Activated B cell treated with CpG ODN at 0.5 μM for 24 hours (primary cell): Measurements from ENCODE around the gene ZNF584. TPM values are rescaled to one million over a fixed set of nuclear protein-coding genes. Genes with fewer than 3 reads are reported as not detected.

Experiments used
- ATAC-seq: fragments of 200-7000 bp; cut with Tn5 transposase; one replicate; pipeline ENCODE4 v1.10.0; 2021; ENCODE audit warnings: low read depth, mild to moderate bottlenecking, moderate library complexity
- CTCF ChIA-PET: fragments of 350-600 bp; sonication (Branson Sonifier 250); formaldehyde crosslinking; loops from one replicate; lab custom pipeline; 2021; ENCODE audit warnings: antibody characterized with exemption; lab: Charles Lee
- POLR2A ChIA-PET: fragments of 350-600 bp; sonication (Branson Sonifier 250); formaldehyde crosslinking; loops from one replicate; lab custom pipeline; 2021; ENCODE audit warnings: antibody characterized with exemption; lab: Charles Lee
- DNase-seq: peaks from one replicate; pipeline ENCODE4 v3.0.0; 2022
- H3K27ac Mint-ChIP-seq: one replicate; pipeline ENCODE4 v1.8.0; 2020; ENCODE audit warnings: mixed read lengths
- H3K27me3 Mint-ChIP-seq: one replicate; pipeline ENCODE4 v1.8.0; 2021; ENCODE audit warnings: mixed read lengths
- H3K36me3 Mint-ChIP-seq: one replicate; pipeline ENCODE4 v1.8.0; 2021; ENCODE audit warnings: low read depth, mixed read lengths
- H3K4me1 Mint-ChIP-seq: one replicate; pipeline ENCODE4 v1.8.0; 2021; ENCODE audit warnings: mixed read lengths
- H3K4me3 Mint-ChIP-seq: one replicate; pipeline ENCODE4 v1.8.0; 2020; ENCODE audit warnings: mild to moderate bottlenecking, mixed read lengths
- H3K9me3 Mint-ChIP-seq: one replicate; pipeline ENCODE4 v1.8.0; 2020; ENCODE audit warnings: mixed read lengths
- intact Hi-C: fragments of 100-400 bp; cut with micrococcal nuclease; formaldehyde crosslinking; loops from one replicate; pipeline ENCODE4 v1.15.1; 2024
- total RNA-seq: library from RNA; stranded (reverse); gene quantifications from 2 replicates; pipeline ENCODE4 v1.2.3, GENCODE V29; 2022
- TF ChIP-seq, protein P1 (sequence below): fragments of 200-600 bp; IDR thresholded peaks from one replicate; pipeline ENCODE4 v1.8.0; 2022; ENCODE audit warnings: antibody characterized with exemption, mild to moderate bottlenecking

ZNF584 gene
- total RNA-seq: 8.6 and 9.6 TPM in 2 replicates

DNA sequence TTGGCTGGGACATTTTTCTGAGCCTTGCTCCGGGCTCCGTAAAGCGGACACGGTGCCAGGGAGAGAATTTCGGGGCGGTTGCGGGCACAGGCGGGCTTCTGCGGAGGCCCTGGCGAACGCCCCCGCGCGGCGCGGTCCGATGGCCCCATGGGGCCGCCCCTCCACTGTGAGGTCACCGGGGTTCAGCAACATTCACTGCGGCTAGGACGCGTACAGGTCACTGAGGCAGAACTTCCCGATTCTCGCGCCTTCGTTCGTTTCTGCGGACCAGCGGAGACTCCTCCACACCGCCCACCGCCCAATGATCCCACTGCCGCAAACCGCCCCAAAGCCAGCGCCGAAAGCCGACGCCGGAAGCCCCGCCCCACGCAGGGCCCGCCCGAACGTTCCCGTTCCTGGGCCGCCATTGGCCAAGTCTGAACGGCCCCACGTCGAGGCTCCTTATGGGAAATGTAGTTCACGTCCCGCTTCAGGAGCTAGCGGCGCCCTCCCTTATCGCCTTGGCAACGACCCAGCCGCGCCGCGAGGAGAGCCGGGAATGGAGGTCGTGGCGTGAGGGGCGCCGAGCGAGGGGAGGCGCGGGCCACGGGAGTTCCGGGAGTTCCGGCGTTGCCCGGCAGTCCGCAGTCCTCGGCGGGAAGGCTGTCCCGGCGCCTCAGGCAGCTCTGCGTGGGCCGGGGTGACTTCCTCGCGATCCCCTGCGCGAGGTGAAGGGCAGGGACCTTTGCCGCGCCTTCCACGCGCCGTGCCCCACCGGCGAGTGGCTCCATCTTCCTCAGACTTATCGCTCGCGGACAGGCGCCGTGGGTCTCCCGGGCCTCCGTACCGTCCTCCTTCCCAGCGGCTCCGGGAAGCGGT, at the start of gene ZNF584:
Gene ZNF584, plus strand, starts transcription at position 498 of the 858 bp plus-strand sequence. CDS start 499 bp downstream, outside the sequence.
- ATAC-seq: peak; percentile 95
- Mint-ChIP-seq H3K27me3 (no peaks in the 10 kb centered on the region), H3K4me3 (peak within 1 kb of the TSS; percentile 95), H3K27ac (peak within 1 kb of the TSS; percentile 92), H3K9me3 (no peaks in the 10 kb centered on the region), H3K4me1 (peaks cover 32% of the 10 kb centered on the region), H3K36me3 (peaks cover 10% of the 10 kb centered on the region)
- intact Hi-C loops: loop anchor here (1.0 to 10.0 kb wide), 13 partner anchors 21 to 314 kb away; partner anchors contain the start of genes ERVK3-1, MZF1, RPS5 and ZBTB45
- CTCF ChIA-PET: interaction anchor here (1.2 kb wide), 1 partner anchor 60 kb away, joined by 3 read pairs; no protein-coding TSS in a partner anchor
- TF ChIP-seq, protein P1, sequence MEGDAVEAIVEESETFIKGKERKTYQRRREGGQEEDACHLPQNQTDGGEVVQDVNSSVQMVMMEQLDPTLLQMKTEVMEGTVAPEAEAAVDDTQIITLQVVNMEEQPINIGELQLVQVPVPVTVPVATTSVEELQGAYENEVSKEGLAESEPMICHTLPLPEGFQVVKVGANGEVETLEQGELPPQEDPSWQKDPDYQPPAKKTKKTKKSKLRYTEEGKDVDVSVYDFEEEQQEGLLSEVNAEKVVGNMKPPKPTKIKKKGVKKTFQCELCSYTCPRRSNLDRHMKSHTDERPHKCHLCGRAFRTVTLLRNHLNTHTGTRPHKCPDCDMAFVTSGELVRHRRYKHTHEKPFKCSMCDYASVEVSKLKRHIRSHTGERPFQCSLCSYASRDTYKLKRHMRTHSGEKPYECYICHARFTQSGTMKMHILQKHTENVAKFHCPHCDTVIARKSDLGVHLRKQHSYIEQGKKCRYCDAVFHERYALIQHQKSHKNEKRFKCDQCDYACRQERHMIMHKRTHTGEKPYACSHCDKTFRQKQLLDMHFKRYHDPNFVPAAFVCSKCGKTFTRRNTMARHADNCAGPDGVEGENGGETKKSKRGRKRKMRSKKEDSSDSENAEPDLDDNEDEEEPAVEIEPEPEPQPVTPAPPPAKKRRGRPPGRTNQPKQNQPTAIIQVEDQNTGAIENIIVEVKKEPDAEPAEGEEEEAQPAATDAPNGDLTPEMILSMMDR: no peak
- POLR2A ChIA-PET: interaction anchor here (0.6 to 2.1 kb wide), 17 partner anchors 22 to 1019 kb away, joined by 3 to 26 read pairs (median 4); partner anchors contain the start of genes CHMP2A, RPS5, TRIM28 and ZBTB45
- peak; percentile 93 for DNase-seq

DNA sequence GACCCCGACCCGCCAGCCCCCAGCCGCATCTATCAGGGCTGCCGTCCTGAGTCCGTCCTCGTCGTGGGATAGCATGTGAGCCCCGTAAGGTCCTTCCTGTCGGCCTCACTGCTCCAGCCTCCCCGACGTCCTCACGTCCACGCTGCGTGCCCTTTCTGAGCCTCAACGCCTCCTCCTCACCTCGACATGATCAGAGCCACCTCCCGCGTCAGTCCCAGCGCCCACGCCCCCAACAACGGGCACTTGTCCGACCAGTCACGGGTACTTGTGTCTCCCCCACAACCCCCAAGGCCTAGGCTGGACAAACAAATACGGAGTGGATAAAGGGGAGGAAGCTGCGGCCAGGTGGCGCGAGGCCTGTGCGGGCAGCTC, 46.6 kb upstream of the ZNF584 start:
- peaks cover 5% of the 10 kb centered on the region for H3K36me3 Mint-ChIP-seq
- CTCF ChIA-PET: interaction anchor here (1.3 to 1.7 kb wide), 4 partner anchors 15 to 158 kb away, joined by 3 to 6 read pairs (median 4); partner anchors contain the start of genes ZBTB45 and ZNF837
- intact Hi-C loops: loop anchor here (1.0 to 2.0 kb wide), 13 partner anchors 15 to 210 kb away; partner anchors contain the start of genes ERVK3-1, RPS5, TRIM28 and ZBTB45
- ATAC-seq (peak; percentile 13), DNase-seq (no peak)
- H3K27ac Mint-ChIP-seq: peak overlapping the region; percentile 97
- peaks cover 2% of the 10 kb centered on the region for H3K27me3 Mint-ChIP-seq
- H3K4me3 Mint-ChIP-seq: peak overlapping the region; percentile 95
- TF ChIP-seq, protein P1: no peak
- POLR2A ChIA-PET: interaction anchor here (0.6 to 3.4 kb wide), 35 partner anchors 12 to 973 kb away, joined by 3 to 90 read pairs (median 6); partner anchors contain the start of genes CHMP2A, ERVK3-1, RPS5 and TRIM28
- H3K4me1 Mint-ChIP-seq: peaks cover 23% of the 10 kb centered on the region
- H3K9me3 Mint-ChIP-seq: no peaks in the 10 kb centered on the region

DNA sequence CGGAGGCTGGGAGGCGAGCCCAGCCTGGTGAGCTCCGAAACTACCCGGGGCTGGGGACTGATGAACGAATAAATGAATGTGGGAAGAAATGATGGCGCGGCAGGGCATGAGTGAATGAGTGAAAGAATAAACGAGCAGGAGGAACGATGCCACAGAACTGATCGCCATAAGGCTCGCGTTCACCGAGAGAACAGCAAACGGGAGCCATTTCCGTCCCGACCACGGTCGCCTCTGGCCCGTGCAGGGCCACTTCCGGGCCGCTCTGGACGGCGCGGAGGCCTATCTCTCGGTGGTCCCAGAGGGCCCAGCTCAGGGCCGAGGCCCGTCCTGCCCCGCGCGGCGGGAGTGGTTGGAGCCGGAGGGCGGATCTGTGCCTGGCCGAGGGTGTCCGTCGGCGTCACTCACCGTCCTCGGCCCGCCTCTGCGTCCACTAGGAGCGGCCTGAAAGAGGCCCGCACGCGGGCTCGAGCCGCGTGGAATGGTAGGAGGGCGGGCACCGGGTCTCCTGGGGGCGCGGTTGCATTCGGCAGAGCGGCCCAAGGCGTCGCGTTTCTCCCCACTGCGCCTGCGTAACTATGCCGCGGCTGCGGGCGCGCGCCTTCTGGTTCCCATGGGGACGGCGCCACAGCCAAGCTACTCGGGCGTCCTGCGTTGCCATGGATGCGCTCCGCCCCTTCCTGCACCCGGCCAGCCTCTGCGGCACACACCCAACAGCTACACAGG, 46.0 kb upstream of the ZNF584 start, which contains the start of gene ZNF497:
Gene ZNF497, minus strand, starts transcription at position 480 of the 723 bp plus-strand sequence. CDS start 5,116 bp downstream, outside the sequence.
- TF ChIP-seq, protein P1: no peak
- intact Hi-C loops: loop anchor here (1.0 to 2.0 kb wide), 13 partner anchors 15 to 210 kb away; partner anchors contain the start of genes ERVK3-1, RPS5, TRIM28 and ZBTB45
- Mint-ChIP-seq H3K9me3 (no peaks in the 10 kb centered on the region), H3K27me3 (peaks cover 2% of the 10 kb centered on the region), H3K4me1 (peaks cover 21% of the 10 kb centered on the region), H3K36me3 (peaks cover 5% of the 10 kb centered on the region), H3K27ac (peak within 1 kb of the TSS; percentile 97), H3K4me3 (peak within 1 kb of the TSS; percentile 95)
- ChIA-PET POLR2A (interaction anchor here (0.6 to 3.4 kb wide), 43 partner anchors 9 to 973 kb away, joined by 3 to 90 read pairs (median 5); partner anchors contain the start of genes CHMP2A, ERVK3-1, RPS5 and TRIM28), CTCF (interaction anchor here (0.9 to 1.7 kb wide), 5 partner anchors 15 to 158 kb away, joined by 3 to 6 read pairs (median 4); partner anchors contain the start of genes ZBTB45 and ZNF837)
- peak; percentile 98 for DNase-seq
- peak; percentile 86 for ATAC-seq

DNA sequence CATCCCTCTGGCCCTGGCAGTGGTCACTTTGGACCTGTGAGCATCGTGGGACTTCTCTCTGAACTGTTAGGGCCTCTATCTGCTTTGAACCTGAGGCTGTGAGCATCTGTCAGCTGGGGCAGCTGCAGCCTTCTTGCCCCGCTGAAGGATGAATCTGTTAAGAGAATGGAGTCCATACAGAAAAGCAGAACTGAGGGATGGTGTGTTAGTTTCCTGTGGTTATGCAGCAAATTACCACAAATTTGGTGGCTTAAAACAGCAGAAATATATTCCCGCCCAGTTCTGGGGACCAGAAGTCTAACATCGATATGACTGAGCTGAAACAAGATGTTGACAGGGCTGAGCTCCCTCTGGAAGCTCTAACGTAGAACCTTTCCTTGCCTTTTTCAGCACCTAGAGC, 44.3 kb upstream of the ZNF584 start:
- peak overlapping the region; percentile 70 for H3K27ac Mint-ChIP-seq
- CTCF ChIA-PET: interaction anchor here (0.9 to 1.1 kb wide), 2 partner anchors 15 to 155 kb away, joined by 3 read pairs; partner anchors contain the start of gene ZBTB45

More for the DNA sequence above, 44.3 kb upstream of the ZNF584 start:
- TF ChIP-seq, protein P1: no peak
- Mint-ChIP-seq H3K36me3 (peaks cover 5% of the 10 kb centered on the region), H3K9me3 (no peaks in the 10 kb centered on the region), H3K4me3 (peak overlapping the region; percentile 57), H3K27me3 (peaks cover 2% of the 10 kb centered on the region), H3K4me1 (peaks cover 19% of the 10 kb centered on the region)
- POLR2A ChIA-PET: interaction anchor here (0.8 to 3.4 kb wide), 9 partner anchors 10 to 212 kb away, joined by 3 to 90 read pairs (median 14); partner anchors contain the start of genes RPS5, TRIM28, ZNF132 and ZNF837
- DNase-seq (no peak), ATAC-seq (no peak)
- intact Hi-C loops: no loop called here
